Dermis blood vessel endothelial cell (primary cell): ENCODE results near the gene ISCA1. TPM values are rescaled to one million over a fixed set of nuclear protein-coding genes. Genes with fewer than 3 reads are reported as not detected.

Experiments used
- DNase-seq: peaks from one replicate; pipeline ENCODE4 v3.0.0; 2010
- total RNA-seq: library from RNA; depleted of rRNA; stranded (reverse); fragments of >200 nt; gene quantifications from 2 replicates; pipeline ENCODE4 v1.2.3, GENCODE V29; 2014

ISCA1 gene
- total RNA-seq, 1 donor from 2014 or later = 28.9 TPM

GRCh38 chr9:86282979-86283535 is 719 bp upstream of the ISCA1 start:
- DNase-seq = no peak

GRCh38 chr9:86281593-86282076 is 703 bp downstream of the ISCA1 start:
- DNase-seq = no peak

GRCh38 chr9:86280580-86280979 is 1.8 kb downstream of the ISCA1 start:
- no peak for DNase-seq

GRCh38 chr9:86279839-86280238 is 2.5 kb downstream of the ISCA1 start:
- no peak for DNase-seq

- DNase-seq = no peak
These were observed 5.3 kb downstream of the ISCA1 start for GRCh38 chr9:86277072-86277471.

- DNase-seq = peak; percentile 40
These were observed 6.4 kb downstream of the ISCA1 start for GRCh38 chr9:86275962-86276361.

GRCh38 chr9:86274821-86275643 is 7.3 kb downstream of the ISCA1 start:
- no peak for DNase-seq

- no peak for DNase-seq
These were observed 10.1 kb downstream of the ISCA1 start for GRCh38 chr9:86272221-86272620.

- no peak for DNase-seq
These were observed 18.5 kb downstream of the ISCA1 start for GRCh38 chr9:86263876-86264275.

- peak; percentile 25 for DNase-seq
These were observed 19.8 kb downstream of the ISCA1 start for GRCh38 chr9:86262492-86262891.

GRCh38 chr9:86259557-86259956 is 22.8 kb downstream of the ISCA1 start, which contains the start of gene C9orf153:
Gene C9orf153, minus strand, starts transcription at chr9:86259657. Its CDS starts 30,054 bp downstream, at chr9:86229603.
- DNase-seq = no peak

GRCh38 chr9:86257391-86257790 is 24.9 kb downstream of the ISCA1 start:
- no peak for DNase-seq

- no peak for DNase-seq
These were observed 25.7 kb downstream of the ISCA1 start for GRCh38 chr9:86256653-86257052.

GRCh38 chr9:86253577-86253976 is 28.8 kb downstream of the ISCA1 start:
- no peak for DNase-seq

- no peak for DNase-seq
These were observed 29.5 kb downstream of the ISCA1 start for GRCh38 chr9:86252870-86253269.

- no peak for DNase-seq
These were observed 32.2 kb downstream of the ISCA1 start for GRCh38 chr9:86250123-86250522.

GRCh38 chr9:86248746-86249145 is 33.6 kb downstream of the ISCA1 start:
- DNase-seq = no peak

- DNase-seq = no peak
These were observed 35.6 kb downstream of the ISCA1 start for GRCh38 chr9:86246752-86247161.

- peak; percentile 15 for DNase-seq
These were observed 40.3 kb downstream of the ISCA1 start for GRCh38 chr9:86242071-86242470.

GRCh38 chr9:86241216-86241615 is 41.1 kb downstream of the ISCA1 start:
- DNase-seq = no peak

GRCh38 chr9:86238861-86239770 is 43.2 kb downstream of the ISCA1 start:
- no peak for DNase-seq

GRCh38 chr9:86230858-86231257 is 51.5 kb downstream of the ISCA1 start:
- DNase-seq = no peak

GRCh38 chr9:86222667-86223066 is 59.7 kb downstream of the ISCA1 start:
- DNase-seq = no peak
